GM19397 (cell line): ENCODE measurements around the gene ZNF423.
"Not testable (repeated sequence)": the region's sequence is repeated elsewhere in the genome, so short reads cannot be mapped to it uniquely, and the experiment has no call there.

Source experiments
- ATAC-seq: cut with Tn5 transposase; IDR thresholded peaks from one replicate; pipeline ENCODE4 v1.9.1; 2021; ENCODE audit warnings: mild to moderate bottlenecking, moderate library complexity; ENCODE audit not compliant: unreplicated experiment

The ZNF423 gene

DNA sequence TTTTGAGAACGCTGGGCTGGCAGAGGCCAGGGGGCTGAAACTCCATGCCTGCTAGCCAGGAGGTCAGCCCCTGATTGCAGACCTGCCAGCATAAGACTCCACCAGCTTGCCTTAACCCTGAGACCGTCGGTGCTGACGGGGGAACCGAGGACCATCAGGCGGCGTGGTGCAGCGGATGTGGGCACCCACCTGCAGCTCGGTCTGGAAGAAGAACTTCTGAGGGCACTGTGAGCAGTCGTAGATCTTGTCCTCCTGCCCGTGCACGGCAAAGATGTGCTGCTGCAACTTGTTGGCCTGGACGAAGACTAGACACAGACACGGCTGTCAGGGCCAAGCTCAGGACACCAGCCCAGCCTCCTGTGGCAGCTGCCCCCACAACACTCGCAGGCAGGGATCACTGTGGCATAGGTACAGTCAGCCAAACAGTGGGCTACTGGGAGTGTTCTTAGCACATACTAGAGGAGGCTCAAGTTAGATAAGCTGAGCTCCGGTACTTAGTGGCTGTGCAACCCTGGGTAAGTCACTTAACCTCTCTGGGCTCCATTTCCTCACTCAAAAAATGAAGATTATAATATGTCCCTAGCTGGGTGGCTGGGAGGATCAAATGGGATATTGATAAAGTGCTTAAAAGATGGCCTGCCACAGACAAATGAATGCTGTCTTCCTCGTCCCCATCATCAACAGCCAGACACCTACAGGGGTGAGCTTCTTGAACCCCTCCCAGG is 332.3 kb downstream of the ZNF423 start:
- no peak for ATAC-seq

DNA sequence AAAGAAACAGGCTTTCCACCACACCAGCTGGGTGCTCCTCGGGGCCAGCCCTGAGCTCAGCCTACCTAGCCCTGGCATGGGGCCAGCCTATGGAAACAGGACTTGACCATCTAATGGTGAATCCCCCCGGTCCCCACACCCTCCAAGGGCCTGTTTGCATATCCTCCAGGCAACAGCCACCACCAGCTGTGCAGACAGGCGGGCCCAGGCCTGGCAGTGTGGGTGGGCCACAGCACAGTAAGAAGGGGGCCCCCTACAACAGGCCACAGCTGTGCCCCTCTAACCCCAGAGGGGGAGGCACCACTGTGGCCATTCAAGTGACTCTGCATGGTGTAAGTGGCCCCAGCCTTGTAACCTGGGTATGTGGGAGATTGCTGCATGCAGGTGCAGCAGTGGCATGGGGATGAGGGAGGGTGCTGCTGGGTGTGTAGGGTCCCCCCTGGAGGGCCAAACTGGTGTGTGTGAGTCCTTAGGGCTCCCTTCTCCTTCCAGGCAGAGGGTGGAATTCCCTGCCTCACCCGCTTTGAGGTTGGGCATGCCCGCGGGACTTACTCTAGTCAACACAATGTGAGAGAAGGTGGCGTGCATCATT is 334.1 kb downstream of the ZNF423 start:
- ATAC-seq: no peak

DNA sequence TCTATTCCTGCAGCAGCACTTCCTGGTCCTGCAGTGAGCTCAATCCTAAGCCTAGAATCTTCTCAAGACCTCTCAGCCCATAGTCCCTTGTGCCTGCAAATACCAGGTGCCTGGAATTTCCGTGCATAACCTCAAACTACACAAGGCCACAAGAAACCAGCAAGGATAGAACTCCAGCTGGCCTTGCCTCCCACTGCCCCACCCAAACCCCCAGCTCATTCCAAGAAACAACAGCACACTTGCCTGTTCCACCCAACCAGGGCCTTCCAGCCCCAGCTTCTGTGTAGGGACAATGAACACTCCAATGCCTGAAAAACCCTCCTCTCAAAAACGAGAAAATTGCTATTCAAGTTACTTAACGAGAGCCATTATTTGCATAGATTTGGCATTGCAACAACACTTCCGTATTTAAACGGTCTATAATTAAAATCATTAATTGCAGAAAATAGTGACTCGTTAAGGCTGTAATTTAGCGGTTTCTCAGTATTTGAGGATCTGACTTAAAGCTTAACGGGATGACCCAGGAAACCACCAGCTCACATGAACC is 335.3 kb downstream of the ZNF423 start:
- ATAC-seq: no peak

GRCh38 chr16:49519741-49520140 is 336.2 kb downstream of the ZNF423 start:
- ATAC-seq: no peak

DNA sequence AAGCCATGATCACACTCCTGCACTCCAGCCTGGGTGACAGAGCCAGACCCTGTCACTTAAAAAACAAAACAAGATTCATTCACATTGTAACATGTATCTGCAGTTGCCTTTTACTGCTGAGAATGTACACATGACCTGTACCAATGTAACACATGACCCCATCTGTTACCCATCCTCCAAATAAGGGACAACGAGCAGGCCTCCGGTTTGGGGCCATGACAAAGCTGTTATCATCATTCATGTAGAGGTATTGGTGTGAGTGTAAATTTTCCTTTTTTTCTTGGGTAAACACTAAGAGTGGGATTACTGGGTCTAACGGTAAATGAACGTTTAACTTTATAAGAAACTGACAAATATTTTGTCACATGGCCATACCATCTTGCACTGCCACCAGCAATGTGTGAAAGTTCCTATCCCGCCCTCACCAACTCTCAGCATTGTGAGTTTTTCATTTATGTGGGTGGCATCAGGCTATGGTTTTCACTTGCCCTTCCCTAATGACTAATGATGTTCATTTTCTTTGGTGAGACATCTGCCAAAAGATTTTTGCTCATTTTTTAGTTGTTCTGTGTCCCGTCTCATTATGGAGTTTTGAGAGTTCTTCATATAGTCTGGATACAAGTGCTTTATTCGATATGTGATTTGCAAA is 336.8 kb downstream of the ZNF423 start:
- no peak for ATAC-seq

- ATAC-seq: no peak
Measured at GRCh38 chr16:49516382-49517036, 339.4 kb downstream of the ZNF423 start.

GRCh38 chr16:49515861-49516260 is 340.1 kb downstream of the ZNF423 start:
- ATAC-seq: no peak

GRCh38 chr16:49515016-49515565 is 340.8 kb downstream of the ZNF423 start:
- ATAC-seq: no peak

GRCh38 chr16:49514073-49514980 is 341.6 kb downstream of the ZNF423 start:
- no peak for ATAC-seq

GRCh38 chr16:49513040-49513439 is 342.9 kb downstream of the ZNF423 start:
- no peak for ATAC-seq

- no peak for ATAC-seq
Measured at GRCh38 chr16:49510654-49511305, 345.1 kb downstream of the ZNF423 start.

DNA sequence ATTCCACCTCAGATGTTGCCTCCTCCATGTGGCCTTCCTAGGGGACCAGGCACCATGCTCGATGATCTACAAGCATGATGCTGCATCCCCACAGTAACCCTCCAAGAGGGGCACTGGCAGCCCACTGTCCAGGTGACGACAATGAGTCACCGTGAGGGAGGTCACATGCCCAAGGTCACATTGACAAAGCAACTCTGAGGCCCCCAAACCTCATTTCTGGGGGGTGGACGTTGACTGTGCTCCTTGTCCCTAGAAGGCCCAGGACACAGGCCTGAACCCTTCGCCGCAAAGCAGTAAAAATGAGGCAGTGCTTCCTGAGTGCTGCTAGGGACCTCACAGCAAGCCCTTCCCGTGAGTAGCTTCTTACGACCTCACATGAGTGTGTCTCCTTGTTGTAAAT is 345.8 kb downstream of the ZNF423 start:
- no peak for ATAC-seq

DNA sequence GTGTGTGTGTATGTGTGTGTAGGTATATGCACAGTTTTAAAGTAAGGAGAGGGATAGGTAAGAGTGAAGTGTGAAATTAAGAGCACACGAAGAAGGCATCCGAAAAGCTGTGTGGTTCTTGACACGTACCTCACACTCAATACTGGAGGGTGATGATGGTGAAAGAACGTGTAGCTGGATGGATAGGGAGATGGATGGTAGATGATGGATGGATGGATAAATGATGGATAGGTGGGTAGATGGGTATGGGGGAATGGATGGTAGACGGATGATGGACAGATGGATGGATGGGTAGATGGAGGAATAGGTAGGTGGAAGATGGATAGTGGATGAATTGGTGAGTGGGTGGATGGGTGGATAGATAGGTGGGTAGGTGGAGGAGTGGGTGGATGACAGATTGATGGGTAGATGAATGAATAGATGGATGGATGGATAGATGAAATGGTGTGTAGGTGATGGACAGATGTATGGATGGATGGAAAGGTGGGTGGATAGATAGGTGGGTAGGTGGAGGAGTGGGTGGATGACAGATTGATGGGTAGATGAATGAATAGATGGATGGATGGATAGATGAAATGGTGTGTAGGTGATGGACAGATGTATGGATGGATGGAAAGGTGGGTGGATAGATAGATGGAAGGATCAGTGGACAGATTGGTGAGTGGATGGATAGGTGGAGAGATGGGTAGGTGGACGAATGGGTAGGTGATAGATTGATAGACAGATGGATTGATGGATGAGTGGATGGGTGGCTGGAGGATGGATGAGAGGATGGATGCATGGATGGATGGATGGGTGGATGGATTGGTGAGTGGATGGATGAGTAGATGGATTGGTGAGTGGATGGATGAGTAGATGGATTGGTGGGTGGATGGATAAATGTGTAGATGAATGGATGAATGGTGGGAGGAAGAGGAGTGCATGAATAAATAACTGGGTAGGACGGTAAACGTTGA is 349.6 kb downstream of the ZNF423 start:
- not testable (repeated sequence) for ATAC-seq

DNA sequence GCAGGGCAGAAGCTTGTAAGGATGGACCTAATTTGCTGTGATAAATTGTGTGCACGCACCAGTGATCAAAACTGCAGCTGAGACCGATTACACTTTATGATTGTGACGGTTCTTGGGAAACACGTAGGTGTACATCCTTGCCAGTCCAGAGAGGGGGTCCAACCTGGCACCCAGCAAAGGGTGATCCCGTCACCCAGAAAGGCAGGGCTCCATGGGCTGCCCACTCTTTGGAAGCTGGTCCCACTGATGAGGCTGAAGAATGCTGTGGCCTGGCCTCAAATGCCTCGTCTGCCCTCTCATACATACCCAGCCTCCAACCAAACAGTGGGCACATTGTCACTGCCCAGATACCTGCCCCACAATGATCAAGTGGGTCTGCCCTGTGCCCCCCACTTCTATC is 350.4 kb downstream of the ZNF423 start:
- no peak for ATAC-seq

DNA sequence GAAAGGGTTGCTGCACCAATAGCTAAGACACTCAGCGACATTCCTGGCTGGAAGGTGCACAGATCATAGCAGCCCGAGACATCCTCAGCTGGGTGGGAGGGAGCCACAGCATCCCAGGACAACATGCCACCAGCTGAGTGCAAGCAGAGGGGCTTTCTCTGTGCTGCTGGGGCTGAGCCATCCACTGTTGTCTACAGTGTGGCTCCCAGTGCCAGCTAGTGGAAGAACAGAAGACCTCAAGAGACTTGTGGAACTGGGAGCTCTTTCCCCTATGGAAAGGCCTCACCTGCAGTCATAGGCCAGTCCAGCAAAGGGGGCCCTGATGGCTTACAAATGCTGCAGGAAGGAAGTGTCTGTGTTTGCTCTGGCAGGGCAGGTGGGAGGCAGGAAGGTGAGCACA is 351.3 kb downstream of the ZNF423 start:
- no peak for ATAC-seq

GRCh38 chr16:49504023-49504364 is 351.9 kb downstream of the ZNF423 start:
- ATAC-seq: no peak

GRCh38 chr16:49503256-49504022 is 352.5 kb downstream of the ZNF423 start:
- peak; percentile 69 for ATAC-seq
